ENCODE results near the gene FBXL7. TPM values are rescaled to one million over a fixed set of nuclear protein-coding genes. Genes with fewer than 3 reads are reported as not detected.
A peak's percentile ranks its signal among the peaks of the same experiment; 100 is the strongest.

Gene FBXL7
- total and polyA plus RNA-seq, 4 donors, result 0.24 to 1.4 (median 1.2) TPM

DNA sequence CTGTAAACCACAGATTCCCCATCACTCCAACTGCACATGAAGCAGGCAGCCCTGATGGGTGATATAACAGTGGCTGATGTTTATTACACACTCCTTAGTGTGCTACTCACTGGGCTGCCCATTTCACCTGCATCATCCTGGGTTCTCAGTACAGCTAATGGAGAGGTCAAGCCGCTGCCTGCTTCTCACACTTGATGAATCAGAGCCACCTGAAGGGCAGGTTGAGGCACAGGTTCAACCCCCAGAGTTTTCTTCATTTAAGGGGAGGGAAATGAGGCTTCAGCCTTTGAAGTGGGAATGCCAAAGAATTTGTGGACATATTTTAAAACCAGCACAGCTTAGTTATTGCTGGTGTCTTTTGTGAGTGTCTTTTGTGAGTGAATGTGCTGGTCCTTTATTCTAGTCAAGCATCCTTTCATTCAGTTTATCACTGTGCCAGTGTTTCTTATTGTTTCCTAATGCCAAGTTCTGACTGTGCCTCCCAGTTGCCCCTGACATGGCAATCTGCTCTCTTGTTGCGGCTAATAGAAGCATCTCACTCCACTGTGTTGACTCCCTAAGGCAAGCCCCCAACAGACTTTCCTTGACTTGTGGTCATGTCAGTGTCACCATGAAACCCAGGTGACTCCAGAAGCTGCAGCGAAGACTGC is 109.2 kb downstream of the FBXL7 start (continued):
- TF ChIP-seq, protein P1, sequence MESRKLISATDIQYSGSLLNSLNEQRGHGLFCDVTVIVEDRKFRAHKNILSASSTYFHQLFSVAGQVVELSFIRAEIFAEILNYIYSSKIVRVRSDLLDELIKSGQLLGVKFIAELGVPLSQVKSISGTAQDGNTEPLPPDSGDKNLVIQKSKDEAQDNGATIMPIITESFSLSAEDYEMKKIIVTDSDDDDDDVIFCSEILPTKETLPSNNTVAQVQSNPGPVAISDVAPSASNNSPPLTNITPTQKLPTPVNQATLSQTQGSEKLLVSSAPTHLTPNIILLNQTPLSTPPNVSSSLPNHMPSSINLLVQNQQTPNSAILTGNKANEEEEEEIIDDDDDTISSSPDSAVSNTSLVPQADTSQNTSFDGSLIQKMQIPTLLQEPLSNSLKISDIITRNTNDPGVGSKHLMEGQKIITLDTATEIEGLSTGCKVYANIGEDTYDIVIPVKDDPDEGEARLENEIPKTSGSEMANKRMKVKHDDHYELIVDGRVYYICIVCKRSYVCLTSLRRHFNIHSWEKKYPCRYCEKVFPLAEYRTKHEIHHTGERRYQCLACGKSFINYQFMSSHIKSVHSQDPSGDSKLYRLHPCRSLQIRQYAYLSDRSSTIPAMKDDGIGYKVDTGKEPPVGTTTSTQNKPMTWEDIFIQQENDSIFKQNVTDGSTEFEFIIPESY (IDR thresholded peaks at IDR 0.05), result no peak
- TF ChIP-seq GABPA (IDR thresholded peaks at IDR 0.05 in 1 of 2, conservative IDR thresholded peaks at IDR 0.05 in 1 of 2), result no peak
- no peak for TF ChIP-seq HNF4G (IDR thresholded peaks at IDR 0.05)
- TF ChIP-seq HNF4A (conservative IDR thresholded peaks at IDR 0.05), result no peak
- no peak for TF ChIP-seq SP1 (IDR thresholded peaks at IDR 0.05)
- TF ChIP-seq JUND (IDR thresholded peaks at IDR 0.05), result no peak
- TF ChIP-seq NR2F2 (IDR thresholded peaks at IDR 0.05), result no peak

DNA sequence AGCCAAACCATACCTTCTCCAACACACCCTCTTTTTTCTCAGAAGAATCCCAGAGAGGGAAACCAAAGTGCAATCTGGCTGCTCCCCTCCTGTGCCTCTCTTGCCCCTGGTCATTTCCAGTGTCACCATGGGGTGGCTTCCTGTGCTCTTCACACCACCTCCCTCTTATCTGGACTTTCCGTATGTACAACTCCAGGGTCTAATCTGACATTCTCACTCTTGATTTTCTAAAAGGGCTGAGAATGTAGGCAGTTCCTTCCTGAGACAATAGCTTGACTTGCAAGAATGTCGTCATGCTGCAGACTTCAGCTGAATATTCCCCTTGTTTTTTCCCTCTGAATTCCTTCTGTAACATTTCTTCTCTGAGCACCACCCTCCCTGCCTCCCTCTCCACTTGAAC is 110.2 kb downstream of the FBXL7 start:
- no peak overlapping the region for H3K9ac ChIP-seq (ENCODE audit: low read depth in 1 of 2, low read length in 2 of 2)
- 79% methylated on average over 2 of the region's 2 CpGs for WGBS
- H3K4me3 ChIP-seq (ENCODE audit: low read depth in 1 of 3, low read length in 3 of 3), result no peak overlapping the region
- no peaks in the 10 kb centered on the region for H3K36me3 ChIP-seq (ENCODE audit: control insufficient read depth in 4 of 4, insufficient read depth in 3 of 4, low read depth in 1 of 4, low read length in 3 of 4)
- no peaks in the 10 kb centered on the region for H3K9me3 ChIP-seq (ENCODE audit: control insufficient read depth in 4 of 4, low read length in 3 of 4)
- H3K27me3 ChIP-seq (ENCODE audit: control insufficient read depth in 4 of 4, insufficient read depth in 4 of 4, low read length in 3 of 4), result no peaks in the 10 kb centered on the region
- TF ChIP-seq TAF1 (conservative IDR thresholded peaks at IDR 0.05) (no peak), RAD21 (IDR thresholded peaks at IDR 0.05) (peak in 1 of 2 donors; percentile 7), SP1 (IDR thresholded peaks at IDR 0.05) (no peak), NR2F2 (IDR thresholded peaks at IDR 0.05) (no peak)
- DNase-seq (ENCODE audit: low spot score), result no peak
- H3K4me1 ChIP-seq (ENCODE audit: control insufficient read depth in 4 of 4, insufficient read depth in 4 of 4, low read length in 3 of 4), result no peaks in the 10 kb centered on the region
- H3K27ac ChIP-seq (ENCODE audit: low read depth in 1 of 2, low read length in 2 of 2), result no peak overlapping the region

DNA sequence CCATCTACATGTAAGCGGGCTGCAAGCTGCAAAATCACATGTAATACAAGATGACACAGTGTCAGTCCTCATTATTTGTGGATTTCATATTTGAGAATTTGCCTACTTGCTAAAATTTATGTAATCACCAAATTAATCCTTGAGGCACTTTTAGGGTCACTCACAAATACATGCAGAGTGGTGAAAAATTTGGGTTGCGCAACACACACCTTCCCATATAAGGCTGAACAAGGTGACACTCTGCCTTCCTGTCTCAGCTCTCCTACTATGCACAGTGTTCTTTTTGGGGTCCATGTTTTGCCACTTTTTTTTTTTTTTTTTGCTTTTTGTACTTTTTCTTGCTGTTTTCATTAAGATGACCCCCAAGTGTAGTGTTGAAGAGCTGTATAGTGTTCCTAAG is 111.0 kb downstream of the FBXL7 start:
- no peak overlapping the region for H3K27ac ChIP-seq (ENCODE audit: low read depth in 1 of 2, low read length in 2 of 2)
- TF ChIP-seq FOXA2 (IDR thresholded peaks at IDR 0.05) (no peak), HNF4A (conservative IDR thresholded peaks at IDR 0.05) (no peak), RXRA (IDR thresholded peaks at IDR 0.05) (no peak), YY1 (IDR thresholded peaks at IDR 0.05) (no peak), HNF4G (IDR thresholded peaks at IDR 0.05) (no peak)
- TF ChIP-seq, protein P2, sequence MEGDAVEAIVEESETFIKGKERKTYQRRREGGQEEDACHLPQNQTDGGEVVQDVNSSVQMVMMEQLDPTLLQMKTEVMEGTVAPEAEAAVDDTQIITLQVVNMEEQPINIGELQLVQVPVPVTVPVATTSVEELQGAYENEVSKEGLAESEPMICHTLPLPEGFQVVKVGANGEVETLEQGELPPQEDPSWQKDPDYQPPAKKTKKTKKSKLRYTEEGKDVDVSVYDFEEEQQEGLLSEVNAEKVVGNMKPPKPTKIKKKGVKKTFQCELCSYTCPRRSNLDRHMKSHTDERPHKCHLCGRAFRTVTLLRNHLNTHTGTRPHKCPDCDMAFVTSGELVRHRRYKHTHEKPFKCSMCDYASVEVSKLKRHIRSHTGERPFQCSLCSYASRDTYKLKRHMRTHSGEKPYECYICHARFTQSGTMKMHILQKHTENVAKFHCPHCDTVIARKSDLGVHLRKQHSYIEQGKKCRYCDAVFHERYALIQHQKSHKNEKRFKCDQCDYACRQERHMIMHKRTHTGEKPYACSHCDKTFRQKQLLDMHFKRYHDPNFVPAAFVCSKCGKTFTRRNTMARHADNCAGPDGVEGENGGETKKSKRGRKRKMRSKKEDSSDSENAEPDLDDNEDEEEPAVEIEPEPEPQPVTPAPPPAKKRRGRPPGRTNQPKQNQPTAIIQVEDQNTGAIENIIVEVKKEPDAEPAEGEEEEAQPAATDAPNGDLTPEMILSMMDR (IDR thresholded peaks at IDR 0.05; ENCODE audit: low read depth, low read length, missing input control), result no peak
- TF ChIP-seq, protein P1 (IDR thresholded peaks at IDR 0.05), result no peak
- TF ChIP-seq, protein P3, sequence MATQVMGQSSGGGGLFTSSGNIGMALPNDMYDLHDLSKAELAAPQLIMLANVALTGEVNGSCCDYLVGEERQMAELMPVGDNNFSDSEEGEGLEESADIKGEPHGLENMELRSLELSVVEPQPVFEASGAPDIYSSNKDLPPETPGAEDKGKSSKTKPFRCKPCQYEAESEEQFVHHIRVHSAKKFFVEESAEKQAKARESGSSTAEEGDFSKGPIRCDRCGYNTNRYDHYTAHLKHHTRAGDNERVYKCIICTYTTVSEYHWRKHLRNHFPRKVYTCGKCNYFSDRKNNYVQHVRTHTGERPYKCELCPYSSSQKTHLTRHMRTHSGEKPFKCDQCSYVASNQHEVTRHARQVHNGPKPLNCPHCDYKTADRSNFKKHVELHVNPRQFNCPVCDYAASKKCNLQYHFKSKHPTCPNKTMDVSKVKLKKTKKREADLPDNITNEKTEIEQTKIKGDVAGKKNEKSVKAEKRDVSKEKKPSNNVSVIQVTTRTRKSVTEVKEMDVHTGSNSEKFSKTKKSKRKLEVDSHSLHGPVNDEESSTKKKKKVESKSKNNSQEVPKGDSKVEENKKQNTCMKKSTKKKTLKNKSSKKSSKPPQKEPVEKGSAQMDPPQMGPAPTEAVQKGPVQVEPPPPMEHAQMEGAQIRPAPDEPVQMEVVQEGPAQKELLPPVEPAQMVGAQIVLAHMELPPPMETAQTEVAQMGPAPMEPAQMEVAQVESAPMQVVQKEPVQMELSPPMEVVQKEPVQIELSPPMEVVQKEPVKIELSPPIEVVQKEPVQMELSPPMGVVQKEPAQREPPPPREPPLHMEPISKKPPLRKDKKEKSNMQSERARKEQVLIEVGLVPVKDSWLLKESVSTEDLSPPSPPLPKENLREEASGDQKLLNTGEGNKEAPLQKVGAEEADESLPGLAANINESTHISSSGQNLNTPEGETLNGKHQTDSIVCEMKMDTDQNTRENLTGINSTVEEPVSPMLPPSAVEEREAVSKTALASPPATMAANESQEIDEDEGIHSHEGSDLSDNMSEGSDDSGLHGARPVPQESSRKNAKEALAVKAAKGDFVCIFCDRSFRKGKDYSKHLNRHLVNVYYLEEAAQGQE (IDR thresholded peaks at IDR 0.05), result no peak
- TF ChIP-seq, protein P4, sequence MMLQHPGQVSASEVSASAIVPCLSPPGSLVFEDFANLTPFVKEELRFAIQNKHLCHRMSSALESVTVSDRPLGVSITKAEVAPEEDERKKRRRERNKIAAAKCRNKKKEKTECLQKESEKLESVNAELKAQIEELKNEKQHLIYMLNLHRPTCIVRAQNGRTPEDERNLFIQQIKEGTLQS (IDR thresholded peaks at IDR 0.05), result no peak
- no peak overlapping the region for H3K9ac ChIP-seq (ENCODE audit: low read depth in 1 of 2, low read length in 2 of 2)
- no peak overlapping the region for H3K4me3 ChIP-seq (ENCODE audit: low read depth in 1 of 3, low read length in 3 of 3)
- no peak for DNase-seq (ENCODE audit: low spot score)
- H3K36me3 ChIP-seq (ENCODE audit: control insufficient read depth in 4 of 4, insufficient read depth in 3 of 4, low read depth in 1 of 4, low read length in 3 of 4), result no peaks in the 10 kb centered on the region
- H3K9me3 ChIP-seq (ENCODE audit: control insufficient read depth in 4 of 4, low read length in 3 of 4), result no peaks in the 10 kb centered on the region
- no peaks in the 10 kb centered on the region for H3K27me3 ChIP-seq (ENCODE audit: control insufficient read depth in 4 of 4, insufficient read depth in 4 of 4, low read length in 3 of 4)
- H3K4me1 ChIP-seq (ENCODE audit: control insufficient read depth in 4 of 4, insufficient read depth in 4 of 4, low read length in 3 of 4), result no peaks in the 10 kb centered on the region
- WGBS, result over 99% methylated on average over 2 of the region's 2 CpGs

Data from liver (tissue), 9 donors.